Cardiac muscle cell (in vitro differentiated cells and primary cell): ENCODE results near the gene ALS2. TPM values are rescaled to one million over a fixed set of nuclear protein-coding genes. Genes with fewer than 3 reads are reported as not detected.
"Not testable (repeated sequence)": the region's sequence is repeated elsewhere in the genome, so short reads cannot be mapped to it uniquely, and the experiment has no call there.

Experiments
- DNase-seq, 2 donors: peaks; one replicate each; pipeline versions ENCODE4 v3.0.0 to v3.0.0-alpha.2; 2010 to 2017; ENCODE audit warnings: low read depth in 1 of 2, low spot score in 1 of 2
- H3K27ac ChIP-seq: fragments of 200-600 bp; sonication (generic); 2 replicates; pipeline ENCODE4 v1.5.1; 2016
- H3K27me3 ChIP-seq: fragments of 200-600 bp; sonication (generic); 2 replicates; pipeline ENCODE4 v1.6.0; 2016; ENCODE audit warnings: control low read depth
- H3K36me3 ChIP-seq: fragments of 200-600 bp; sonication (generic); 2 replicates; pipeline ENCODE4 v1.5.1; 2016; ENCODE audit warnings: control low read depth
- H3K4me1 ChIP-seq: fragments of 200-600 bp; sonication (generic); 2 replicates; pipeline ENCODE4 v1.8.1; 2017; ENCODE audit warnings: low read depth, mild to moderate bottlenecking, mixed run types
- H3K4me3 ChIP-seq: fragments of 200-600 bp; sonication (generic); 2 replicates; pipeline ENCODE4 v1.5.1; 2016; ENCODE audit warnings: mild to moderate bottlenecking
- H3K9me3 ChIP-seq: fragments of 200-600 bp; sonication (generic); 2 replicates; pipeline ENCODE4 v1.5.1; 2017; ENCODE audit warnings: low read depth, mild to moderate bottlenecking, control low read depth
- CTCF ChIP-seq: IDR thresholded peaks from 2 replicates; pipeline ENCODE4 v1.5.1; 2012; ENCODE audit warnings: low read depth, mild to moderate bottlenecking, low read length
- polyA plus RNA-seq: library from polyadenylated mRNA; unstranded; fragments of >200 nt; fragmentation: Nextera tagmentation; extraction: Ambion mirVana; gene quantifications from 2 replicates; pipeline ENCODE4 v1.2.1, GENCODE V29; 2016
- total RNA-seq: library from RNA; depleted of rRNA; stranded (reverse); fragments of >200 nt; gene quantifications from 2 replicates; pipeline ENCODE4 v1.2.3, GENCODE V29; 2016

ALS2 gene
- total and polyA plus RNA-seq, 2 experiments from 2014 or later, result 12.1 to 24.2 TPM

DNA sequence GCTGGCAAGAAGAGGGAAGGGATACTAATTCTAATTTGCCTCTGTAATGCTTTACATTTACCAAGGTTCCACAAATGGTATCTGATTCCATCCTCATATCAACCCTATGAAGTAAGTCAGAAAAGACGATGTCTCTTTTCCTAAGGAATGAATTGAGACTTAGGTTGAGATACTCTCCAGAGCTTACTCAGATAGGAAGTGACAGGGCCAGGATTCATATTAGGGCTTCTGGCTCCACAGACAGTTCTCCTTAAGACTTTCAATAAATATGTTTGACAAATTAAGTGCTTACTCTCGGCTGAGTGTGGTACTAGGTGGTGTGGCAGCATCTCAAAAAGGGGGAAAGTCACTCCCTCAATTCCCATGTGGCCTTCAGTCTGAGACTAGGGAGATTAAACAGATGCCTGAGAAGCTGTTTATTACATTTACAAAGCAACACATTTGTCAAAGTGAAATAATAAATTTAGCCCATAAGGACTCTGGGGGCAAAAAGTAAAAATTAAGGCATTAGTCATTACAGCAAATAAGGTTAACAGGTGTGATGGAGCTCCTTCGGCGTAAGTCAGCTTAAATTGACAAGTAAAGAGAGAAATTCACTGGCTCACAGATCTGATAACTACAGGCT is 39.8 kb upstream of the ALS2 start:
- H3K36me3 ChIP-seq, result no peaks in the 10 kb centered on the region
- no peak overlapping the region for H3K4me3 ChIP-seq
- H3K9me3 ChIP-seq, result no peaks in the 10 kb centered on the region
- no peak for DNase-seq
- H3K27me3 ChIP-seq, result no peaks in the 10 kb centered on the region
- no peak overlapping the region for H3K27ac ChIP-seq
- no peak for TF ChIP-seq CTCF
- H3K4me1 ChIP-seq, result no peaks in the 10 kb centered on the region

GRCh38 chr2:201816657-201817575 is 36.2 kb upstream of the ALS2 start:
- H3K27me3 ChIP-seq, result peaks cover 6% of the 10 kb centered on the region
- no peak for DNase-seq
- H3K4me1 ChIP-seq, result no peaks in the 10 kb centered on the region
- H3K27ac ChIP-seq, result no peak overlapping the region
- no peaks in the 10 kb centered on the region for H3K36me3 ChIP-seq
- H3K4me3 ChIP-seq, result no peak overlapping the region
- no peak for TF ChIP-seq CTCF
- H3K9me3 ChIP-seq, result no peaks in the 10 kb centered on the region

GRCh38 chr2:201813996-201814760 is 33.4 kb upstream of the ALS2 start:
- Histone ChIP-seq H3K27ac (no peak overlapping the region), H3K4me1 (no peaks in the 10 kb centered on the region), H3K36me3 (no peaks in the 10 kb centered on the region), H3K4me3 (no peak overlapping the region), H3K27me3 (peaks cover 6% of the 10 kb centered on the region), H3K9me3 (no peaks in the 10 kb centered on the region)
- peak in 1 of 2 donors; percentile 13 for DNase-seq
- TF ChIP-seq CTCF, result no peak

GRCh38 chr2:201810604-201811003 is 29.9 kb upstream of the ALS2 start:
- H3K27me3 ChIP-seq, result peaks cover 11% of the 10 kb centered on the region
- DNase-seq, H3K9me3 ChIP-seq, H3K36me3 ChIP-seq, H3K4me1 ChIP-seq, H3K27ac ChIP-seq, H3K4me3 ChIP-seq: not testable (repeated sequence)

GRCh38 chr2:201809633-201810032 is 28.9 kb upstream of the ALS2 start:
- H3K27ac ChIP-seq, result no peak overlapping the region
- no peak overlapping the region for H3K4me3 ChIP-seq
- no peaks in the 10 kb centered on the region for H3K9me3 ChIP-seq
- TF ChIP-seq CTCF, result no peak
- DNase-seq, result no peak
- peaks cover 11% of the 10 kb centered on the region for H3K27me3 ChIP-seq
- H3K36me3 ChIP-seq, result no peaks in the 10 kb centered on the region
- H3K4me1 ChIP-seq, result no peaks in the 10 kb centered on the region

- no peaks in the 10 kb centered on the region for H3K36me3 ChIP-seq
- no peak for DNase-seq
- no peak for TF ChIP-seq CTCF
- no peak overlapping the region for H3K27ac ChIP-seq
- no peak overlapping the region for H3K4me3 ChIP-seq
- H3K9me3 ChIP-seq, result no peaks in the 10 kb centered on the region
- H3K27me3 ChIP-seq, result peaks cover 5% of the 10 kb centered on the region
- no peaks in the 10 kb centered on the region for H3K4me1 ChIP-seq
Measured at GRCh38 chr2:201808027-201808426, 27.3 kb upstream of the ALS2 start.
